Adrenal gland (tissue), 5 donors: ENCODE data around the gene CTBP2.

ENCODE experiments used
- POLR2A ChIP-seq, 2 donors: fragments of 450-650 bp; IDR thresholded peaks; one replicate each; pipeline ENCODE4 v1.6.1; 2017; ENCODE audit warnings: antibody characterized with exemption in 2 of 2, mild to moderate bottlenecking in 2 of 2, moderate library complexity in 1 of 2
- TF ChIP-seq, protein P1 (sequence below), 6 experiments: fragments of 450-650 bp in 4 of 6; fragments of 200-600 bp in 2 of 6; sonication (generic) in 1 of 6; IDR thresholded peaks; 1 replicate in 5 of 6; 2 replicates in 1 of 6; pipeline versions ENCODE4 v1.5.1 to v1.8.0; 2016 to 2021; ENCODE audit warnings: antibody characterized with exemption in 6 of 6, mild to moderate bottlenecking in 2 of 6, moderate library complexity in 1 of 6
- donor health status: DM: no; HTN: no; CAD: no.

DNA sequence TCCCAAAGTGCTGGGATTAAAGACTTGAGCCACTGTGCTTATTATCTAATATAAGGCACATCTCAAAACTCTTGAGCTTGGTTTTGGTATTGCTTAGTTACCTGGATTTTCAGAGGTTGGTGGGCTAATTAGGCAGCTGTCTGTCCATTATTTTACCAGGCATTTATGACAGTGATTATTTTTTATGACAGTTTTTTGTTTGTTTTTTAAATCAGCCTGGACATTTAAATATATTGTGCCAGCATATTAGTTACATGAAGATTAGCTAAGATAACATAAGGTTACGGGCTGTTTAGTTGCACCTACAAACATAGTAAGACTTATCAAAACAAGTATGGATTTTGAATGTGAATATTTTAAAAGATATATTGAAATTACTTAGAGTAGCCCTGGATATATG is 221.1 kb downstream of the CTBP2 start:
- TF ChIP-seq, protein P1, sequence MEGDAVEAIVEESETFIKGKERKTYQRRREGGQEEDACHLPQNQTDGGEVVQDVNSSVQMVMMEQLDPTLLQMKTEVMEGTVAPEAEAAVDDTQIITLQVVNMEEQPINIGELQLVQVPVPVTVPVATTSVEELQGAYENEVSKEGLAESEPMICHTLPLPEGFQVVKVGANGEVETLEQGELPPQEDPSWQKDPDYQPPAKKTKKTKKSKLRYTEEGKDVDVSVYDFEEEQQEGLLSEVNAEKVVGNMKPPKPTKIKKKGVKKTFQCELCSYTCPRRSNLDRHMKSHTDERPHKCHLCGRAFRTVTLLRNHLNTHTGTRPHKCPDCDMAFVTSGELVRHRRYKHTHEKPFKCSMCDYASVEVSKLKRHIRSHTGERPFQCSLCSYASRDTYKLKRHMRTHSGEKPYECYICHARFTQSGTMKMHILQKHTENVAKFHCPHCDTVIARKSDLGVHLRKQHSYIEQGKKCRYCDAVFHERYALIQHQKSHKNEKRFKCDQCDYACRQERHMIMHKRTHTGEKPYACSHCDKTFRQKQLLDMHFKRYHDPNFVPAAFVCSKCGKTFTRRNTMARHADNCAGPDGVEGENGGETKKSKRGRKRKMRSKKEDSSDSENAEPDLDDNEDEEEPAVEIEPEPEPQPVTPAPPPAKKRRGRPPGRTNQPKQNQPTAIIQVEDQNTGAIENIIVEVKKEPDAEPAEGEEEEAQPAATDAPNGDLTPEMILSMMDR (IDR thresholded peaks at IDR 0.05) = no peak
- TF ChIP-seq POLR2A (IDR thresholded peaks at IDR 0.05) = no peak
